ENCODE measurements around the gene SMLR1. TPM values are rescaled to one million over a fixed set of nuclear protein-coding genes. Genes with fewer than 3 reads are reported as not detected.

SMLR1 gene
- total RNA-seq, 2 experiments from 2014 or later: not detected

DNA sequence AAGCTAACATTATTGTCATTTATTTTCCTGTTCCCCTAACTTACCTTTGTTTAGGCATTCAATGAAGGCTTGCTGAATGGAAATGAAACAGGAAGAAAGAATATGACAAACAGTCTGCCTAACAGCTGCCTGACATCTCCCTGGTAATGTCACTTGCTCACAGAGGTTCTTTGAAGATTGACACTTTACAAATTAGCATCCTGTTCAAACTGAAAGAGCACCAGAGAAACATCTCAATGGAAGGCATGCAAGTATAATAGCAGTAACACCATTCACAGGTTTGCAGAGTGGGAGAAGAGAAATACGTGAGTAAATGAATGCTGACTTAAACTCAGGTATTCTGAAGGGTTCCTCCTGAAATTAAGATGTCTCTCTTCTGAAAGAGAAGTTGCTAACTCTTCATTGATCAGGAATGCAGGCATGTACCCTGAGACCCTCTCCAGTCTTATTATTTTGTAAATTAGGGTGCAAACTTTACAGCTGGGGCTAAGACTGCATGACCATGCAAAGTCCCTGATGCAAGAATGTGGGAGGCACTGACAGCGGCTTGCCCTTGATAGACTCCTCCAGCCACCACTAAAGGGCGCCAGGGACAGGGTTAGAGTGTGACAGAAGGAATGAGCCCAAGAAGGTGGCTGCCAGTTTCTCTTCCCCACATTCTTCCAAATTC is 1.3 kb upstream of the SMLR1 start:
- no peak overlapping the region for H3K27ac Mint-ChIP-seq
- intact Hi-C loops (cut with DNase I, micrococcal nuclease): no loop called here
- H3K9me3 Mint-ChIP-seq: no peaks in the 10 kb centered on the region
- Histone ChIP-seq H3K36me3 (ENCODE audit: insufficient read depth, low read length) (no peaks in the 10 kb centered on the region), H3K9me3 (ENCODE audit: control insufficient read depth in 1 of 2, insufficient read depth in 1 of 2, low read length in 2 of 2) (no peaks in the 10 kb centered on the region), H3K27me3 (ENCODE audit: control insufficient read depth in 1 of 2, insufficient read depth in 2 of 2, low read length in 2 of 2) (no peaks in the 10 kb centered on the region), H3K4me3 (ENCODE audit: low read length) (no peak overlapping the region), H3K4me1 (ENCODE audit: insufficient read depth, low read length) (no peaks in the 10 kb centered on the region), H3K27ac (ENCODE audit: low read depth in 1 of 2, low read length in 2 of 2) (no peak overlapping the region)
- H3K36me3 Mint-ChIP-seq (ENCODE audit: low read depth): no peaks in the 10 kb centered on the region
- H3K4me1 Mint-ChIP-seq (ENCODE audit: low read depth): no peaks in the 10 kb centered on the region
- ChIA-PET POLR2A (no interaction called here), CTCF (no interaction called here)
- peak in 1 of 14 experiments; percentile 6 for DNase-seq
- TF ChIP-seq, protein P1, sequence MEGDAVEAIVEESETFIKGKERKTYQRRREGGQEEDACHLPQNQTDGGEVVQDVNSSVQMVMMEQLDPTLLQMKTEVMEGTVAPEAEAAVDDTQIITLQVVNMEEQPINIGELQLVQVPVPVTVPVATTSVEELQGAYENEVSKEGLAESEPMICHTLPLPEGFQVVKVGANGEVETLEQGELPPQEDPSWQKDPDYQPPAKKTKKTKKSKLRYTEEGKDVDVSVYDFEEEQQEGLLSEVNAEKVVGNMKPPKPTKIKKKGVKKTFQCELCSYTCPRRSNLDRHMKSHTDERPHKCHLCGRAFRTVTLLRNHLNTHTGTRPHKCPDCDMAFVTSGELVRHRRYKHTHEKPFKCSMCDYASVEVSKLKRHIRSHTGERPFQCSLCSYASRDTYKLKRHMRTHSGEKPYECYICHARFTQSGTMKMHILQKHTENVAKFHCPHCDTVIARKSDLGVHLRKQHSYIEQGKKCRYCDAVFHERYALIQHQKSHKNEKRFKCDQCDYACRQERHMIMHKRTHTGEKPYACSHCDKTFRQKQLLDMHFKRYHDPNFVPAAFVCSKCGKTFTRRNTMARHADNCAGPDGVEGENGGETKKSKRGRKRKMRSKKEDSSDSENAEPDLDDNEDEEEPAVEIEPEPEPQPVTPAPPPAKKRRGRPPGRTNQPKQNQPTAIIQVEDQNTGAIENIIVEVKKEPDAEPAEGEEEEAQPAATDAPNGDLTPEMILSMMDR (IDR thresholded peaks at IDR 0.05): no peak
- H3K27me3 Mint-ChIP-seq: no peaks in the 10 kb centered on the region
- H3K4me3 Mint-ChIP-seq: no peak overlapping the region
- no peak for ATAC-seq (ENCODE audit: poor library complexity)

DNA sequence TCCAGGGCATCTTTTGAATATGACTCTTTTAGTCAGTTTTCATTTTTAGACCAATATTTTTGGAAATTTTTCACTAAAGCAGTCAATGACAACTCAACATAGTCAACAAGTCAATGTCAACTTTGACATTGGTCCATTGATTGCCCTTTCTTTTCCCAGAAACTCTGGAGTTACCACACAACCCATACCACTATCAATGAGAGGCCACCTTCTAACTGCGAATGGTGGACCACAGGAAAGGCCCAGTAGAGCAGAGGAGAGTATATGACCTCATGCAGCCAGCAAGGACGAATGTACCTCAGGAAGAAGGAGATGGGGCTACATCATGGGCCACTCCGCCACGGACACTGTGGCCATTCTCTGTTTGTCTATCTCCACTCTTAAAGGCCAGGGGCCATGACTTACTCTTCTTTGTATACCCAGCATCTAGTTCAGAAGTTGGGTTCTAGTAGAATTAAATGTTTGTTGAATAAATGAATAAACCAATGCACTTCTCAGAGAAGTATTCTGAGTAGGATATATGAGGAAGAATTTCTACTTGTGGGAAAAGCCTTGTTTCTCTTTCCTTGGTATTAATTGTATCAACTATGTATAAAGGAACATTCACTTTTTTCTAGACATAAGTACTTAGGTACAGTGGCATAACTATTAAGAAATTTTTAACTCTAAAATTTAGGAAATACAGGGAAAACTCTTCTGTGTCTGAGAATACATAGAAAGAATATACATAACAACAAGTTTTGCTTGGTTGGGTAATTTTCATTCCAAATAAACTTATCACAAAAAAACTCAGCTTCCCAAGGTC is 562 bp upstream of the SMLR1 start:
- Histone ChIP-seq H3K27me3 (ENCODE audit: control insufficient read depth in 1 of 2, insufficient read depth in 2 of 2, low read length in 2 of 2) (no peaks in the 10 kb centered on the region), H3K4me1 (ENCODE audit: insufficient read depth, low read length) (no peaks in the 10 kb centered on the region), H3K36me3 (ENCODE audit: insufficient read depth, low read length) (no peaks in the 10 kb centered on the region), H3K27ac (ENCODE audit: low read depth in 1 of 2, low read length in 2 of 2) (no peak overlapping the region), H3K4me3 (ENCODE audit: low read length) (no peak overlapping the region), H3K9me3 (ENCODE audit: control insufficient read depth in 1 of 2, insufficient read depth in 1 of 2, low read length in 2 of 2) (no peaks in the 10 kb centered on the region)
- H3K9me3 Mint-ChIP-seq: no peaks in the 10 kb centered on the region
- DNase-seq (no peak), ATAC-seq (ENCODE audit: poor library complexity) (no peak)
- no peak overlapping the region for H3K4me3 Mint-ChIP-seq
- H3K27ac Mint-ChIP-seq: no peak overlapping the region
- H3K27me3 Mint-ChIP-seq: no peaks in the 10 kb centered on the region
- H3K36me3 Mint-ChIP-seq (ENCODE audit: low read depth): no peaks in the 10 kb centered on the region
- TF ChIP-seq, protein P1 (IDR thresholded peaks at IDR 0.05): no peak
- intact Hi-C loops (cut with DNase I, micrococcal nuclease): no loop called here
- no peaks in the 10 kb centered on the region for H3K4me1 Mint-ChIP-seq (ENCODE audit: low read depth)
- ChIA-PET CTCF (no interaction called here), POLR2A (no interaction called here)

DNA sequence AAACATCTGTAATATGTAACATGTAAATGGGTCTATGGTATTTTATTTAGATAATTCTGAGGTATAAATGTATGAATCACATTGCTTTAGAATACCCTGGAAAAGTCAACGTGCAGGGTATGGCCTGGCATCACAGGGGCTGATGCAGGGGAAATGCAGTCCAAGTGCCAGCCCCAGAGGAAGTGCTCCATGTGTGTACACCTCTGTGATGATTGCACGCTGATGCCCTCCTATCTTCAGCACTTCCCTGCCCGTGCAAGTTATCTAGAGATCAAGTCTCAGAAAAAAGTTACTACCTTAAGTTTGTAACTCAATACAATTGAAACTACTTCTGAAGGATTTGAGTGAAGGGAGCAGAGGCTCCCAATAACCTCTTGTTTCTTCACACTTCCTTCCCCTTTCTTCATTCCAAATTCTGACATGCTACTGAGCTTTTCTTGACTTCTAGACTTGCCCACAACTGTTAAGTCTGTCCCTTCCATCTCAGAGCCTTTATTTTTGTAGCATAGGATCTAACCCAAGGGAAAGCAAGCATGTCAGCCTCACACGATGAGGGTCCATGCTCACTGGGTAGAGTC is 2.2 kb downstream of the SMLR1 start:
- H3K27me3 ChIP-seq (ENCODE audit: control insufficient read depth in 1 of 2, insufficient read depth in 2 of 2, low read length in 2 of 2): no peaks in the 10 kb centered on the region
- H3K4me1 ChIP-seq (ENCODE audit: insufficient read depth, low read length): no peaks in the 10 kb centered on the region
- H3K4me3 ChIP-seq (ENCODE audit: low read length): no peak overlapping the region
- intact Hi-C loops (cut with DNase I, micrococcal nuclease): no loop called here
- Mint-ChIP-seq H3K4me3 (no peak overlapping the region), H3K9me3 (no peaks in the 10 kb centered on the region), H3K4me1 (ENCODE audit: low read depth) (no peaks in the 10 kb centered on the region), H3K27ac (no peak overlapping the region), H3K27me3 (no peaks in the 10 kb centered on the region), H3K36me3 (ENCODE audit: low read depth) (no peaks in the 10 kb centered on the region)
- no peak overlapping the region for H3K27ac ChIP-seq (ENCODE audit: low read depth in 1 of 2, low read length in 2 of 2)
- no peaks in the 10 kb centered on the region for H3K36me3 ChIP-seq (ENCODE audit: insufficient read depth, low read length)
- H3K9me3 ChIP-seq (ENCODE audit: control insufficient read depth in 1 of 2, insufficient read depth in 1 of 2, low read length in 2 of 2): no peaks in the 10 kb centered on the region
- CTCF ChIA-PET: no interaction called here
- POLR2A ChIA-PET: no interaction called here
- ATAC-seq (ENCODE audit: poor library complexity) (no peak), DNase-seq (no peak)
- TF ChIP-seq, protein P1 (IDR thresholded peaks at IDR 0.05): no peak

Measured in CD4-positive, alpha-beta T cell (primary cell).